Measurements from ENCODE around the gene ZNF784. TPM values are rescaled to one million over a fixed set of nuclear protein-coding genes. Genes with fewer than 3 reads are reported as not detected.

The ZNF784 gene
- total RNA-seq, 1 experiment from 2014 or later, result 10.2 TPM

- peaks cover 9% of the 10 kb centered on the region for H3K9me3 Mint-ChIP-seq (ENCODE audit: unreplicated experiment)
- DNase-seq, result peak; percentile 99
- H3K36me3 Mint-ChIP-seq (ENCODE audit: insufficient read depth, unreplicated experiment), result peaks cover 61% of the 10 kb centered on the region
- H3K27me3 Mint-ChIP-seq (ENCODE audit: insufficient read depth, unreplicated experiment), result no peaks in the 10 kb centered on the region
- POLR2A ChIA-PET, result interaction anchor here (0.5 to 2.6 kb wide), 27 partner anchors 9 to 1408 kb away, joined by 3 to 27 read pairs (median 4); partner anchors contain the start of genes HSPBP1, ISOC2, KMT5C and TMEM238
- no TSS peak for BruUV-seq (replicated peaks)
- Histone ChIP-seq H3K27me3 (replicated peaks; ENCODE audit: control insufficient read depth, insufficient read depth, low read length) (no peaks in the 10 kb centered on the region), H3K9me3 (no peaks in the 10 kb centered on the region), H3K4me3 (ENCODE audit: low read depth, low read length) (peak within 1 kb of the TSS; percentile 70), H3K4me1 (peaks cover 5% of the 10 kb centered on the region), H3K36me3 (ENCODE audit: control insufficient read depth, insufficient read depth, low read length) (peaks cover 3% of the 10 kb centered on the region)
- peak within 1 kb of the TSS; percentile 87 for H3K4me3 Mint-ChIP-seq (ENCODE audit: unreplicated experiment)
- CTCF ChIA-PET, result interaction anchor here (0.6 to 2.0 kb wide), 11 partner anchors 12 to 511 kb away, joined by 3 to 14 read pairs (median 4); partner anchors contain the start of gene ZNF579
- no peak for TF ChIP-seq CTCF (IDR thresholded peaks at IDR 0.05; ENCODE audit: insufficient read depth in 1 of 2, low read depth in 1 of 2, low read length in 1 of 2, severe bottlenecking in 1 of 2, unreplicated experiment in 1 of 2)
- H3K4me1 Mint-ChIP-seq (ENCODE audit: low read depth, unreplicated experiment), result peaks cover 14% of the 10 kb centered on the region
- intact Hi-C loops (cut with micrococcal nuclease; ENCODE audit: unreplicated experiment), result loop anchor here (1.0 kb wide), 3 partner anchors 12 to 25 kb away; partner anchors contain the start of gene ZNF784
- H3K27ac Mint-ChIP-seq (ENCODE audit: unreplicated experiment), result peak within 1 kb of the TSS; percentile 98
These were observed 24.9 kb downstream of the ZNF784 start, which contains the start of gene FIZ1 for GRCh38 chr19:55599468-55599841. Gene FIZ1, minus strand, starts transcription at chr19:55599517. Its CDS starts 1,652 bp downstream, at chr19:55597865.

- CTCF ChIA-PET, result interaction anchor here (0.6 to 2.0 kb wide), 12 partner anchors 12 to 511 kb away, joined by 3 to 14 read pairs (median 4); partner anchors contain the start of genes ZNF579 and ZNF784
- no peak for TF ChIP-seq CTCF (IDR thresholded peaks at IDR 0.05; ENCODE audit: insufficient read depth in 1 of 2, low read depth in 1 of 2, low read length in 1 of 2, severe bottlenecking in 1 of 2, unreplicated experiment in 1 of 2)
- Mint-ChIP-seq H3K27ac (ENCODE audit: unreplicated experiment) (peak overlapping the region; percentile 98), H3K4me3 (ENCODE audit: unreplicated experiment) (peak overlapping the region; percentile 87), H3K36me3 (ENCODE audit: insufficient read depth, unreplicated experiment) (peaks cover 59% of the 10 kb centered on the region), H3K4me1 (ENCODE audit: low read depth, unreplicated experiment) (peaks cover 14% of the 10 kb centered on the region), H3K9me3 (ENCODE audit: unreplicated experiment) (peaks cover 9% of the 10 kb centered on the region), H3K27me3 (ENCODE audit: insufficient read depth, unreplicated experiment) (no peaks in the 10 kb centered on the region)
- DNase-seq, result peak; percentile 95 to 97
- POLR2A ChIA-PET, result interaction anchor here (0.5 to 2.6 kb wide), 22 partner anchors 9 to 519 kb away, joined by 3 to 27 read pairs (median 4); partner anchors contain the start of genes HSPBP1, ISOC2, KMT5C and TMEM238
- Histone ChIP-seq H3K4me3 (ENCODE audit: low read depth, low read length) (peak overlapping the region; percentile 70), H3K9me3 (no peaks in the 10 kb centered on the region), H3K27me3 (replicated peaks; ENCODE audit: control insufficient read depth, insufficient read depth, low read length) (no peaks in the 10 kb centered on the region), H3K36me3 (ENCODE audit: control insufficient read depth, insufficient read depth, low read length) (peaks cover 3% of the 10 kb centered on the region), H3K4me1 (peaks cover 5% of the 10 kb centered on the region)
- BruUV-seq (replicated peaks), result no TSS peak
- intact Hi-C loops (cut with micrococcal nuclease; ENCODE audit: unreplicated experiment), result loop anchor here (1.0 kb wide), 3 partner anchors 12 to 25 kb away; partner anchors contain the start of gene ZNF784
These were observed 25.5 kb downstream of the ZNF784 start for GRCh38 chr19:55598719-55599467.

GRCh38 chr19:55598034-55598433, 26.3 kb downstream of the ZNF784 start:
- peaks cover 59% of the 10 kb centered on the region for H3K36me3 Mint-ChIP-seq (ENCODE audit: insufficient read depth, unreplicated experiment)
- Histone ChIP-seq H3K4me3 (ENCODE audit: low read depth, low read length) (no peak overlapping the region), H3K27me3 (replicated peaks; ENCODE audit: control insufficient read depth, insufficient read depth, low read length) (no peaks in the 10 kb centered on the region), H3K36me3 (ENCODE audit: control insufficient read depth, insufficient read depth, low read length) (peaks cover 3% of the 10 kb centered on the region), H3K4me1 (peaks cover 5% of the 10 kb centered on the region), H3K9me3 (no peaks in the 10 kb centered on the region)
- POLR2A ChIA-PET, result no interaction called here
- intact Hi-C loops (cut with micrococcal nuclease; ENCODE audit: unreplicated experiment), result no loop called here
- no peak overlapping the region for H3K4me3 Mint-ChIP-seq (ENCODE audit: unreplicated experiment)
- TF ChIP-seq CTCF (IDR thresholded peaks at IDR 0.05; ENCODE audit: insufficient read depth in 1 of 2, low read depth in 1 of 2, low read length in 1 of 2, severe bottlenecking in 1 of 2, unreplicated experiment in 1 of 2), result no peak
- no TSS peak for BruUV-seq (replicated peaks)
- H3K27me3 Mint-ChIP-seq (ENCODE audit: insufficient read depth, unreplicated experiment), result no peaks in the 10 kb centered on the region
- DNase-seq, result no peak
- H3K4me1 Mint-ChIP-seq (ENCODE audit: low read depth, unreplicated experiment), result peaks cover 14% of the 10 kb centered on the region
- peak overlapping the region; percentile 98 for H3K27ac Mint-ChIP-seq (ENCODE audit: unreplicated experiment)
- CTCF ChIA-PET, result no interaction called here
- H3K9me3 Mint-ChIP-seq (ENCODE audit: unreplicated experiment), result peaks cover 9% of the 10 kb centered on the region

Measured in Caco-2 (cell line).